IPS-11a (cell line): ENCODE results near the gene IGLL1.
A peak's percentile ranks its signal among the peaks of the same experiment; 100 is the strongest.
"Not testable (repeated sequence)": the region's sequence is repeated elsewhere in the genome, so short reads cannot be mapped to it uniquely, and the experiment has no call there.

ENCODE experiments used
- H3K4me3 ChIP-seq: one replicate; pipeline ENCODE4 v1.5.1; 2013; ENCODE audit warnings: low read depth, low read length, control low read depth

IGLL1 gene

GRCh38 chr22:23542933-23543332 is 37.2 kb downstream of the IGLL1 start:
- H3K4me3 ChIP-seq: no peak overlapping the region

GRCh38 chr22:23542391-23542790 is 37.7 kb downstream of the IGLL1 start:
- not testable (repeated sequence) for H3K4me3 ChIP-seq

- H3K4me3 ChIP-seq: not testable (repeated sequence)
Observed at GRCh38 chr22:23541849-23542281, 38.2 kb downstream of the IGLL1 start.

- H3K4me3 ChIP-seq: not testable (repeated sequence)
Observed at GRCh38 chr22:23540837-23541236, 39.3 kb downstream of the IGLL1 start.

- not testable (repeated sequence) for H3K4me3 ChIP-seq
Observed at GRCh38 chr22:23539839-23540198, 40.3 kb downstream of the IGLL1 start.

GRCh38 chr22:23539135-23539838 is 40.8 kb downstream of the IGLL1 start:
- no peak overlapping the region for H3K4me3 ChIP-seq

- not testable (repeated sequence) for H3K4me3 ChIP-seq
Observed at GRCh38 chr22:23538696-23539030, 41.4 kb downstream of the IGLL1 start.

GRCh38 chr22:23537830-23538695 is 42.0 kb downstream of the IGLL1 start:
- peak overlapping the region; percentile 53 for H3K4me3 ChIP-seq

GRCh38 chr22:23537416-23537815 is 42.7 kb downstream of the IGLL1 start:
- H3K4me3 ChIP-seq: peak overlapping the region; percentile 53

GRCh38 chr22:23536821-23537345 is 43.2 kb downstream of the IGLL1 start:
- peak overlapping the region; percentile 53 for H3K4me3 ChIP-seq

GRCh38 chr22:23535790-23536661 is 44.1 kb downstream of the IGLL1 start:
- H3K4me3 ChIP-seq: not testable (repeated sequence)

GRCh38 chr22:23534851-23535717 is 45.0 kb downstream of the IGLL1 start:
- no peak overlapping the region for H3K4me3 ChIP-seq

- H3K4me3 ChIP-seq: no peak overlapping the region
Observed at GRCh38 chr22:23534201-23534850, 45.8 kb downstream of the IGLL1 start.

- no peak overlapping the region for H3K4me3 ChIP-seq
Observed at GRCh38 chr22:23533771-23534191, 46.3 kb downstream of the IGLL1 start.

GRCh38 chr22:23533328-23533762 is 46.7 kb downstream of the IGLL1 start:
- H3K4me3 ChIP-seq: no peak overlapping the region

GRCh38 chr22:23532731-23533130 is 47.4 kb downstream of the IGLL1 start:
- H3K4me3 ChIP-seq: no peak overlapping the region

- no peak overlapping the region for H3K4me3 ChIP-seq
Observed at GRCh38 chr22:23531966-23532705, 48.0 kb downstream of the IGLL1 start.

- H3K4me3 ChIP-seq: no peak overlapping the region
Observed at GRCh38 chr22:23531283-23531956, 48.7 kb downstream of the IGLL1 start.
